Measurements from ENCODE around the gene ARID5A. TPM values are rescaled to one million over a fixed set of nuclear protein-coding genes. Genes with fewer than 3 reads are reported as not detected.
A peak's percentile ranks its signal among the peaks of the same experiment; 100 is the strongest.

Gene ARID5A
- polyA plus RNA-seq, 3 donors from 2014 or later, result 77.1 to 204 (median 82.7) TPM

DNA sequence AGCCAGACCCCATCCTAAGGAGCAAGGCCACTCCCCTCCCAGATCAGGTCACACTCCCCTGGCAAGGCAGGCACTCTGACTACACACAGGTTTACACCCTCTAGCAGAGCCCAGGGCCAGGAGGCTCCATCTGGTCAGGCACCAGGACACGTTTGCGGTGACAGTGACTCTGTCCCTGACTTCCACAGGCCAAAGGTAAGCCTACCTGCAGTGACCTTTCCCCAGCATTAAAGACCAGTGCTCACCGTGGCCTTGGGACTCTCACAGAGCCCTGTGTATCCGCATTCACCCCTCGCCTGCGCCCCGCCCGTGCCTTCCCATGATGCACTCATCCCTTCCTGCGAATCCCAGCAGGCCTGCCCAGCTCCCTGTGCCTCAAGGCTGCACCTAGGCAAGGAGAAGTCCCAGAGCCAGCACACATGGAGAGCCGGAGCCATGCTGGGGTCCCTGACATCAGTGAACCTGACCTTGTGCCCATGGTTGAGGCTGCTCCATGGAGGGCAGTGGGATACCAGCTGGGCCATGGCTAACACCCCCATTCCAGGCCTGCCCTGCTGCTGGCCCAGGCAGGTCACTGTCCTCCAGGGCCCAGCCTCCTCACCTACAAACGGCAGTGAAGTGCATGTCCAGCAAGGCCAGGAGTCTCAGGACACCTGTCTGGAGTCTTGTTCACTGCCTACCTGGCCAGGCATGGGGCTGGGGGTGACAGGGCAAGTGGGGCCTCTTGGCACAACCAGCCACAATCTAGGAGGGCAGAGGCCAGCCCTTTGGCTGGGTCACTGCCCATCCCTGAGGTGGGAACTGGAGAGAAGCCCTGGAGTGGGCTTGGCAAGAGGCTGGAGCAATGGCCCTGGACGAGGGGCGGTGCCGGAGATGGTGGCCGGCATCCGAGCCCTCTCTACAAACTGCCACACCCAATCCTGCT, 34.4 kb upstream of the ARID5A start:
- H3K4me3 Mint-ChIP-seq, result no peak overlapping the region
- H3K27me3 Mint-ChIP-seq (ENCODE audit: low read depth in 3 of 3), result peaks cover 0 to 8% (median 3%) of the 10 kb centered on the region in 3 donors
- no peak for DNase-seq
- no peak overlapping the region for H3K27ac Mint-ChIP-seq
- no peaks in the 10 kb centered on the region for H3K4me1 Mint-ChIP-seq
- H3K36me3 Mint-ChIP-seq, result peaks cover 0 to 3% (median 0%) of the 10 kb centered on the region in 3 donors
- H3K9me3 Mint-ChIP-seq, result no peaks in the 10 kb centered on the region

GRCh38 chr2:96502891-96503636, 33.5 kb upstream of the ARID5A start:
- Mint-ChIP-seq H3K27me3 (ENCODE audit: low read depth in 3 of 3) (peaks cover 2 to 8% (median 3%) of the 10 kb centered on the region in 3 donors), H3K4me3 (no peak overlapping the region), H3K4me1 (peaks cover 4 to 5% of the 10 kb centered on the region in 2 donors), H3K27ac (no peak overlapping the region), H3K9me3 (no peaks in the 10 kb centered on the region), H3K36me3 (peaks cover 0 to 3% (median 0%) of the 10 kb centered on the region in 3 donors)
- DNase-seq, result no peak

DNA sequence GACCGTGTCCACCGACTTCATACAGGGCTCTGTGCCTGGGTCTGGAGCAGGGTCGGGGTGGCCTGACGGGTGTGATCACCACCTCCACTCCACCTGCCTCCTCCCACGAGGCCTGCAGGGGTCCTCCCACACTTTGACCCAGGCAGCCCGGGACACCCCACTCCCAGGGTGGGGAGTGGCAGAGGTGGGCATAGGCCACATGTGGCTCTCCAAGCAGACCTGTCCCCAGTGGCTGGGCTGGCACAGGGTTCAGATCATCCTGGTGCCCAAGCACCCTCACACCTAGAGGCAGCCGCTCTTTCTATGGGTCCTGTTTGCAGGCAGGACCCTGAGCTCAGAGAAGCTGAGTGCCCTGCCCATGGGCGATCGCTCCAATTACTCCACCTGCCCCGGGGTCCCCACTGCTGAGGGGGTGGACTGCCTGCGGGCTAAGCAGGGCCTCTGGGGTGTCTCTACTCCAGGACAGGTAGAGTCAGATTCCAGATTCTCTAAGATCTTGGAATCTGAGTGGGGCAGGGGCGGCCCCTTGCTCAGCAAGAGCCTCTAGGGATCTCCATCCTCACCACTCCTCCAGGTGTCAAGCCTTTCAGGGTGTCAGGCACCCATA, 32.8 kb upstream of the ARID5A start:
- DNase-seq, result no peak
- H3K9me3 Mint-ChIP-seq, result no peaks in the 10 kb centered on the region
- peaks cover 5 to 10% of the 10 kb centered on the region in 2 donors for H3K4me1 Mint-ChIP-seq
- no peak overlapping the region for H3K4me3 Mint-ChIP-seq
- H3K27ac Mint-ChIP-seq, result no peak overlapping the region
- H3K27me3 Mint-ChIP-seq (ENCODE audit: low read depth in 3 of 3), result peaks cover 2 to 8% (median 3%) of the 10 kb centered on the region in 3 donors
- peaks cover 0 to 3% (median 0%) of the 10 kb centered on the region in 3 donors for H3K36me3 Mint-ChIP-seq

DNA sequence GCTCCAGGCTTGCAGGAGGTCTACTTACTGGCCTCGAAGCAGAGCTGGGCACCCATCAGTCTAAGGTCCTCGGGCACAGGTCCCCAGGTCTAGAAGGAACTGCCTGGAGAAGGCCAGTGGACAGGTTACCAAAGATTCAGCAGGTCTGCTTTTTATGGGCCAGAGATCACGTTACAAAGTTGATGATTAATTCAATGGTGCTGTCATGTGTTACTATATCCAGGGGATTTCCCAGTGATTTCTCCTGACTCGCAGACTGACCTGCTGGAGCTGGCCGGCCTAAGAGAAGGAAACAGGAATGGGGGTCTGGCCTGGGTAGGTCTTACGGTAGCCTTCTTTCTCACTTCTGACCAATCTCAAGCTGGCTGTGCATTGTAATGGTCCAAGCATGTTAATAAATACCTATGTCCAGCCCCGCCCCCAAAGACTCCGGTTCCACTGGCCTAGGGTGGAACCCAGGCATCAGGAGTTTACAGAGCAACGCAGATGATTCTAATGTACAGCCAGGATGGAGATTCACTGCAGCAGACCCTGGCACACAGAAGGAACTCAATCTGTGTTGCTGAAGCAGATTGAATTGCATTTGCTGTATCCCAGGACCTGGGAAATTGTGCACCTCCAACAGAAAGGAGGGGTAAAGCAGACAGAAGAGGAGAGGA, 31.2 kb upstream of the ARID5A start, which contains the start of gene NEURL3:
Gene NEURL3 (minus strand): TSS at position 127 of the 659 bp plus-strand sequence. CDS start 71 bp downstream, at position 56.
- peaks cover 0 to 3% (median 0%) of the 10 kb centered on the region in 3 donors for H3K36me3 Mint-ChIP-seq
- peaks cover 3 to 5% (median 4%) of the 10 kb centered on the region in 3 donors for H3K27me3 Mint-ChIP-seq (ENCODE audit: low read depth in 3 of 3)
- H3K9me3 Mint-ChIP-seq, result no peaks in the 10 kb centered on the region
- DNase-seq, result no peak
- H3K27ac Mint-ChIP-seq, result no peak within 1 kb of the TSS
- peaks cover 15 to 22% of the 10 kb centered on the region in 2 donors for H3K4me1 Mint-ChIP-seq
- no peak within 1 kb of the TSS for H3K4me3 Mint-ChIP-seq

GRCh38 chr2:96506016-96506906, 30.3 kb upstream of the ARID5A start:
- Mint-ChIP-seq H3K27ac (no peak overlapping the region), H3K9me3 (no peaks in the 10 kb centered on the region), H3K27me3 (ENCODE audit: low read depth in 3 of 3) (peaks cover 0 to 5% (median 3%) of the 10 kb centered on the region in 3 donors), H3K4me1 (peaks cover 16 to 22% of the 10 kb centered on the region in 2 donors), H3K4me3 (peak overlapping the region in 1 of 5 donors; percentile 30), H3K36me3 (no peaks in the 10 kb centered on the region)
- DNase-seq, result no peak

GRCh38 chr2:96506907-96507240, 29.7 kb upstream of the ARID5A start:
- Mint-ChIP-seq H3K4me1 (peaks cover 16 to 22% of the 10 kb centered on the region in 2 donors), H3K9me3 (no peaks in the 10 kb centered on the region), H3K27ac (no peak overlapping the region), H3K36me3 (no peaks in the 10 kb centered on the region), H3K27me3 (ENCODE audit: low read depth in 3 of 3) (peaks cover 0 to 5% (median 3%) of the 10 kb centered on the region in 3 donors), H3K4me3 (peak overlapping the region in 1 of 5 donors; percentile 30)
- no peak for DNase-seq

DNA sequence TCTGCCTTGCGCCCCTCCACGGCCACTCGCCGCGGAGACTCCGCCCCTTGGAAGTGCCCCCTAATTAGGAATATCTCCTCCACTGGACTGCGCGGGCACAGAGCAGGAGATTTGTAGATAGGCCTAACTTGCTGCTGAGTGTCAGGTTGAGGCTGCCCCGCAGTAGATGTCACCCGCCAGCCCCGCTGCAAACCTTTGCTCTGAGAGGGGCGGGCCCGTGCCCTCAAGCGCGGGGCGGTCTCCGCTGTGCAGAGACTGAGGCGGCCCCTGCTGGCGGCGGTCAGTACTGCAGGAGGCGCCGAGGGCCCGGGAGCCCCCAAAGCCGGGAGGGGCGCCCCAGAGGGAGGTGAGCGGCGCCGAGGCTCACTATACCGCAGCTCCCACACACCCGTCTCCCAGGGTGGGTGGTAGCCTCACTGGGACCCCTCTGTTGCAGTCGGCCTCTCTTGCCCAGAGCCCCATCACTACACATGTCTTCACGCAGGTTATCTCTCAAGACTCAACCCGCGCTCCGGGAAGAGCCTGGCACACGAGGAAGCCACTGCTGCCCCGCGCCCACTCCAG, 28.5 kb upstream of the ARID5A start:
- peak; percentile 85 to 89 (median 86) for DNase-seq
- Mint-ChIP-seq H3K9me3 (no peaks in the 10 kb centered on the region), H3K27ac (peak overlapping the region in 2 of 6 donors; percentile 46 to 62), H3K27me3 (ENCODE audit: low read depth in 3 of 3) (peaks cover 0 to 5% (median 3%) of the 10 kb centered on the region in 3 donors), H3K4me1 (peaks cover 16 to 22% of the 10 kb centered on the region in 2 donors), H3K4me3 (peak overlapping the region; percentile 62 to 78 (median 75)), H3K36me3 (no peaks in the 10 kb centered on the region)

DNA sequence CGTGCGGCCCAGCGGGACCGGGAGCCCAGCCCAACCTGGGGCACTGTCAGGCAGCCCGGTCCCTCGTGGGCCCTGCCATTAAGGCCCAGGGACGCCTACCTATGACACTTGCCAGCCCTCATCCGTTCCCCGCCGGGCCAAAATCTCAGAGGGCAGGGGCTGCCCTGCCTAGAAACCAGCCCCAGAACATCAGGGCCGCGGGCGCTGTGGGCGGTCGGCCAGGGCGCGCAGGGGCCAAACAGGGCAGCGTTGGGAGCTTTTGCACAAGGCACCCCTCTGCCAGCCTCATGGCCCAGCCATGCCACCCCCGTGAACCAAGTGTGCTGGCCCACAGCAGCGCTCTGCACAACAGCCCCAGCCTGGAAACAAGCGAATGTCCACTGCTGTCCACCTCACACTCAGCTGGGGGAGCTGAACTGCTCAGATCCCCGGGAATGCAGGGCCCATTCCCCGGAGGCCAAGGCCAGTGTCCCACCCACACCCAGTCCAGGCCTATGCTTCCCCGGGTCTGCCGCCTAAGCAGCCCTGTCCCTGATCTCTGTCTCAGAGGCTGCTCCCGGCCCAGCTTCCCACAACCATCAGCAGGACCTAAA, 27.9 kb upstream of the ARID5A start:
- Mint-ChIP-seq H3K4me1 (peaks cover 16 to 22% of the 10 kb centered on the region in 2 donors), H3K27me3 (ENCODE audit: low read depth in 3 of 3) (peaks cover 0 to 5% (median 3%) of the 10 kb centered on the region in 3 donors), H3K9me3 (no peaks in the 10 kb centered on the region), H3K4me3 (peak overlapping the region in 1 of 5 donors; percentile 81), H3K36me3 (no peaks in the 10 kb centered on the region), H3K27ac (no peak overlapping the region)
- no peak for DNase-seq

GRCh38 chr2:96509114-96509846, 27.3 kb upstream of the ARID5A start:
- H3K4me3 Mint-ChIP-seq, result peak overlapping the region in 4 of 5 donors; percentile 49 to 81 (median 64)
- H3K27ac Mint-ChIP-seq, result peak overlapping the region in 4 of 6 donors; percentile 11 to 78 (median 63)
- H3K4me1 Mint-ChIP-seq, result peaks cover 16 to 22% of the 10 kb centered on the region in 2 donors

DNA sequence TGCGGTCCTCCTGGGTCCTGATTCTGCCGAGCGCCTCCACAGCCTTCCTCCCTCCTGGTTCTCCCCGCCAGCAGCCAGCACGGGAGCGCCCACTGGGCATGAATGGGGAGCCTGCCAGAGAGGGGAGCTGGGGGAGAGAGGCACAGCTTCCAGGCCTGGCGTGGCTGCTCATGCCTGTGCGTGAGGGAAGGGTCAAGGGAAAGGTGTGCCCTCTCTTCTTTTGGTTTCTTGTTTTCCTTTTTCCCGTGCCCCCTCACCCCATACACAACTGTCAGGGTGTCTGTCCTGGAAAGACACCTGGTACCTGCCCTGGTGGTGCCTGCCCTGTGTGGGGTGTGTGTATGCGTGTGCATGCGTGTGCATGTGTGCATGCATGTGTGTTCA, 26.7 kb upstream of the ARID5A start:
- Mint-ChIP-seq H3K4me3 (peak overlapping the region in 2 of 5 donors; percentile 36 to 51), H3K27ac (no peak overlapping the region), H3K36me3 (no peaks in the 10 kb centered on the region), H3K4me1 (peaks cover 16 to 22% of the 10 kb centered on the region in 2 donors), H3K9me3 (no peaks in the 10 kb centered on the region), H3K27me3 (ENCODE audit: low read depth in 3 of 3) (peaks cover 0 to 5% (median 3%) of the 10 kb centered on the region in 3 donors)
- DNase-seq, result no peak

More at GRCh38 chr2:96509114-96509846, 27.3 kb upstream of the ARID5A start:
- DNase-seq, result peak; percentile 63 to 68 (median 66)
- Mint-ChIP-seq H3K36me3 (no peaks in the 10 kb centered on the region), H3K9me3 (no peaks in the 10 kb centered on the region), H3K27me3 (ENCODE audit: low read depth in 3 of 3) (peaks cover 0 to 5% (median 3%) of the 10 kb centered on the region in 3 donors)

GRCh38 chr2:96510931-96511595, 25.5 kb upstream of the ARID5A start:
- H3K27me3 Mint-ChIP-seq (ENCODE audit: low read depth in 3 of 3), result peaks cover 2 to 5% (median 3%) of the 10 kb centered on the region in 3 donors
- H3K4me3 Mint-ChIP-seq, result no peak overlapping the region
- H3K27ac Mint-ChIP-seq, result no peak overlapping the region
- peaks cover 16 to 22% of the 10 kb centered on the region in 2 donors for H3K4me1 Mint-ChIP-seq
- no peaks in the 10 kb centered on the region for H3K36me3 Mint-ChIP-seq
- no peak for DNase-seq
- H3K9me3 Mint-ChIP-seq, result peaks cover 0 to 2% (median 0%) of the 10 kb centered on the region in 6 donors

Data from immature natural killer cell (primary cell).